HUES6 (cell line): ENCODE data around the gene ZNF207.
"Not testable (repeated sequence)": the region's sequence is repeated elsewhere in the genome, so short reads cannot be mapped to it uniquely, and the experiment has no call there.

Experiments used
- H3K27ac ChIP-seq: 2 replicates; pipeline ENCODE4 v1.7.0; 2013; ENCODE audit warnings: low read depth, mild to moderate bottlenecking, low read length, inconsistent platforms
- H3K27me3 ChIP-seq: 2 replicates; pipeline ENCODE4 v1.6.1; 2013; ENCODE audit warnings: low read length; ENCODE audit not compliant: control insufficient read depth, insufficient read depth
- H3K36me3 ChIP-seq: 2 replicates; pipeline ENCODE4 v1.6.1; 2013; ENCODE audit warnings: low read length; ENCODE audit not compliant: control insufficient read depth, insufficient read depth
- H3K4me1 ChIP-seq: 2 replicates; pipeline ENCODE4 v1.6.1; 2013; ENCODE audit warnings: low read length; ENCODE audit not compliant: control insufficient read depth, insufficient read depth
- H3K4me3 ChIP-seq: 2 replicates; pipeline ENCODE4 v1.5.1; 2013; ENCODE audit warnings: low read depth, low read length
- H3K9ac ChIP-seq: one replicate; pipeline ENCODE4 v1.6.1; 2013; ENCODE audit warnings: mild to moderate bottlenecking, low read length
- H3K9me3 ChIP-seq: 2 replicates; pipeline ENCODE4 v1.6.1; 2013; ENCODE audit warnings: low read depth, low read length; ENCODE audit not compliant: control insufficient read depth, insufficient read depth

ZNF207 gene

GRCh38 chr17:32388613-32389459, 38.9 kb downstream of the ZNF207 start:
- no peaks in the 10 kb centered on the region for H3K4me1 ChIP-seq
- no peak overlapping the region for H3K4me3 ChIP-seq
- H3K36me3 ChIP-seq: no peaks in the 10 kb centered on the region
- H3K27ac ChIP-seq: no peak overlapping the region
- H3K9me3 ChIP-seq: no peaks in the 10 kb centered on the region
- no peak overlapping the region for H3K9ac ChIP-seq
- H3K27me3 ChIP-seq: no peaks in the 10 kb centered on the region

DNA sequence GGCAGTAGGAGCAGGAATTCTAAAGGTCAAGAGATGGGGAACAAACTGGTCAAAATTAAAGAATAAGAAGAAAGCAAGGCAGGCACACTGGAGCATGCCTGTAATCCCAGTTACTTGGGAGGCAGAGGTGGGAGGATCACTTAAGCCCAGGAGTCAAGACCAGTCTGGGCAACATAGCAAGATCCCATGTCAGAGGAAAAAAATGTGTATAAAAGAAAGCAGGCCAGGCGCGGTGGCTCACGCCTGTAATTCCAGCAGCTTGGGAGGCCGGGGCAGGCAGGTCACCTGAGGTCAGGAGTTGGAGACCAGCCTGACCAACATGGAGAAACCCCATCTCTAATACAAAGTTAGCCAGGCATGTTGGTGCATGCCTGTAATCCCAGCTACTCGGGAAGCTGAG, 43.9 kb downstream of the ZNF207 start:
- Histone ChIP-seq H3K9ac (no peak overlapping the region), H3K36me3 (no peaks in the 10 kb centered on the region), H3K4me3 (no peak overlapping the region), H3K27me3 (no peaks in the 10 kb centered on the region), H3K4me1 (no peaks in the 10 kb centered on the region), H3K27ac (no peak overlapping the region), H3K9me3 (no peaks in the 10 kb centered on the region)

GRCh38 chr17:32396343-32396742, 46.4 kb downstream of the ZNF207 start:
- no peaks in the 10 kb centered on the region for H3K9me3 ChIP-seq
- H3K9ac ChIP-seq: no peak overlapping the region
- H3K4me3 ChIP-seq: no peak overlapping the region
- no peaks in the 10 kb centered on the region for H3K4me1 ChIP-seq
- H3K36me3 ChIP-seq: no peaks in the 10 kb centered on the region
- H3K27ac ChIP-seq: no peak overlapping the region
- H3K27me3 ChIP-seq: no peaks in the 10 kb centered on the region

DNA sequence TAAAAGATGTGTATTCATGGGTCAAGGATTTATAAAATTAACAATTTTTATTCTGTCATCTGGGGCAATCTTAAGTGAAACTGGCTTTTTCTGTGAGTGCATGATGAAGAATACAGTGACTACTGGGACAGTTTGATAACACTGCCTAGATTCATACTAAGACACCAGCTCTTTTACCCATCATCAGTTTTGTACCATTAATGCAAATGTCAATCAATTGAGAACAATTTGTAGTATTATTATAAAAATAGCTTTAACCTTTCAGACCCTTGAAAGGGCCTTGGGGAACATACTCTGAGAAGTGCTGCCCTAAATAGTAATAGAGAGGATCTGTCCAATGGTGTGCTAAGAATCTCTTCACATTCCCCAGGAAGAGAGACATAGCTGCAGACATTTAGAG, 49.0 kb downstream of the ZNF207 start:
- H3K9me3 ChIP-seq: no peaks in the 10 kb centered on the region
- no peak overlapping the region for H3K9ac ChIP-seq
- H3K27ac ChIP-seq: no peak overlapping the region
- H3K4me3 ChIP-seq: no peak overlapping the region
- no peaks in the 10 kb centered on the region for H3K27me3 ChIP-seq
- no peaks in the 10 kb centered on the region for H3K36me3 ChIP-seq
- H3K4me1 ChIP-seq: no peaks in the 10 kb centered on the region

GRCh38 chr17:32410085-32410484, 60.1 kb downstream of the ZNF207 start:
- not testable (repeated sequence) for H3K27ac ChIP-seq, H3K9me3 ChIP-seq, H3K36me3 ChIP-seq, H3K4me3 ChIP-seq, H3K9ac ChIP-seq, H3K4me1 ChIP-seq, H3K27me3 ChIP-seq

DNA sequence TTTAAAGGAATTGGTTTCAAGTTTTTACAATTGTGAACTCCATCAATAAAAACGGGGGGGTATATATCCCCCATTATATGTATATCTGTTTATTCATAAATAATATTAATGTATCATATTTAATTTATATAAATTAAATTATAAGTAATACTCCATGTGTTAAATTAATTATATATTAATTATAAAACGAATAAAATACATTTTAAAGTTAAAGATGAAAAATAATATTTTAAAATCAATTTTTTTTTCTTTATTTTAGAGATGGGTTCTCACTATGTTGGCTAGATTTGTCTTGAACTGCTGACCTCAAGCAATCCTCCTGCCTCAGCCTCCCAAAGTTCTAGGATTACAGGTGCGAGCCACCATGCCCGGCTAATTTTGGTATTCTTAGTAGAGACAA, 76.9 kb downstream of the ZNF207 start:
- H3K9me3 ChIP-seq: peaks cover 32% of the 10 kb centered on the region
- H3K36me3 ChIP-seq: no peaks in the 10 kb centered on the region
- no peak overlapping the region for H3K9ac ChIP-seq
- no peak overlapping the region for H3K27ac ChIP-seq
- H3K27me3 ChIP-seq: no peaks in the 10 kb centered on the region
- H3K4me1 ChIP-seq: no peaks in the 10 kb centered on the region
- H3K4me3 ChIP-seq: no peak overlapping the region

DNA sequence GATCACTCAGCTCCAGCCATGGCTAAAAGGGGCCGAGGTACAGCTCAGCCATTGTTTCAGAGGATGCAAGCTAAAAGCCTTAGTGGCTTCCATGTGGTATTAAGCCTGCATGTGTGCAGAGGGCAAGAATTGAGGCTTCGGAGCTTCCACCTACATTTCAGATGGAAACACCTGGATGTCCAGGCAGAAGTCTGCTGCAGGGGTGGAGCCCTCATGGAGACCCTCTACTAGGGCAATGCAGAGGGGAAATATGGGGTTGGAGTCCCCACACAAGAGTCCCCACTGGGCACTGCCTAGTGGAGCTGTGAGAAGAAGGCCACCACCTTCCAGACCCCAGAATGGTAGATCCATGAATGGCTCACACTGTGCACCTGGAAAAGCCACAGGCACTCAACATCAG, 79.6 kb downstream of the ZNF207 start:
- Histone ChIP-seq H3K4me3 (no peak overlapping the region), H3K36me3 (no peaks in the 10 kb centered on the region), H3K4me1 (no peaks in the 10 kb centered on the region), H3K27ac (no peak overlapping the region), H3K9me3 (peaks cover 32% of the 10 kb centered on the region), H3K9ac (no peak overlapping the region), H3K27me3 (no peaks in the 10 kb centered on the region)
